Ishikawa (cell line): ENCODE data around the gene HSF2.

Experiments used
- CEBPB ChIP-seq: IDR thresholded peaks from 2 replicates; pipeline ENCODE4 v1.6.1; 2012
- CREB1 ChIP-seq: IDR thresholded peaks from 2 replicates; pipeline ENCODE4 v1.6.1; 2012; ENCODE audit warnings: low read depth
- EGR1 ChIP-seq: IDR thresholded peaks from 2 replicates; pipeline ENCODE4 v1.6.1; 2012
- EP300 ChIP-seq: IDR thresholded peaks from 2 replicates; pipeline ENCODE4 v1.6.1; 2012; ENCODE audit warnings: borderline replicate concordance
- FOXM1 ChIP-seq: IDR thresholded peaks from 2 replicates; pipeline ENCODE4 v1.6.1; 2012; ENCODE audit warnings: low read depth, borderline replicate concordance
- MAX ChIP-seq: IDR thresholded peaks from 2 replicates; pipeline ENCODE4 v1.6.1; 2012
- NFIC ChIP-seq: IDR thresholded peaks from 2 replicates; pipeline ENCODE4 v1.6.1; 2012
- RAD21 ChIP-seq: IDR thresholded peaks from 2 replicates; pipeline ENCODE4 v1.6.1; 2012; ENCODE audit warnings: low read depth
- REST ChIP-seq: IDR thresholded peaks from 2 replicates; pipeline ENCODE4 v1.6.1; 2012; ENCODE audit warnings: low read depth, mild to moderate bottlenecking
- TAF1 ChIP-seq: IDR thresholded peaks from 2 replicates; pipeline ENCODE4 v1.6.1; 2012; ENCODE audit warnings: low read depth, mild to moderate bottlenecking
- TCF12 ChIP-seq: IDR thresholded peaks from 2 replicates; pipeline ENCODE4 v1.6.1; 2012; ENCODE audit warnings: low read depth
- TEAD4 ChIP-seq: IDR thresholded peaks from 2 replicates; pipeline ENCODE4 v1.6.1; 2012
- USF1 ChIP-seq: IDR thresholded peaks from 2 replicates; pipeline ENCODE4 v1.6.1; 2012
- YY1 ChIP-seq: IDR thresholded peaks from 2 replicates; pipeline ENCODE4 v1.6.1; 2012; ENCODE audit warnings: low read depth
- ZBTB7A ChIP-seq: IDR thresholded peaks from 2 replicates; pipeline ENCODE4 v1.6.1; 2012; ENCODE audit warnings: low read depth

HSF2 gene

GRCh38 chr6:122423734-122424133, 24.3 kb downstream of the HSF2 start:
- TF ChIP-seq TAF1 (no peak), CEBPB (no peak), EGR1 (no peak), RAD21 (no peak), ZBTB7A (no peak), CREB1 (no peak), MAX (no peak), EP300 (no peak), REST (no peak), FOXM1 (no peak), YY1 (no peak), USF1 (no peak), TCF12 (no peak), TEAD4 (no peak), NFIC (no peak)

GRCh38 chr6:122426597-122426996, 27.1 kb downstream of the HSF2 start:
- TF ChIP-seq TEAD4 (no peak), RAD21 (no peak), TCF12 (no peak), NFIC (no peak), ZBTB7A (no peak), REST (no peak), YY1 (no peak), CEBPB (no peak), MAX (no peak), EP300 (no peak), TAF1 (no peak), FOXM1 (no peak), USF1 (no peak), EGR1 (no peak), CREB1 (no peak)

- TF ChIP-seq RAD21: no peak
- no peak for TF ChIP-seq YY1
- TF ChIP-seq TAF1: no peak
- TF ChIP-seq USF1: no peak
- no peak for TF ChIP-seq REST
- TF ChIP-seq NFIC: no peak
- TF ChIP-seq MAX: no peak
- TF ChIP-seq ZBTB7A: no peak
- no peak for TF ChIP-seq TCF12
- no peak for TF ChIP-seq EP300
- no peak for TF ChIP-seq CREB1
- TF ChIP-seq TEAD4: no peak
Observed at GRCh38 chr6:122428781-122429180, 29.3 kb downstream of the HSF2 start.

GRCh38 chr6:122429323-122429722, 29.9 kb downstream of the HSF2 start:
- TF ChIP-seq MAX: no peak
- no peak for TF ChIP-seq TEAD4
- TF ChIP-seq FOXM1: no peak
- no peak for TF ChIP-seq ZBTB7A
- TF ChIP-seq REST: no peak
- no peak for TF ChIP-seq YY1
- no peak for TF ChIP-seq EP300
- TF ChIP-seq NFIC: no peak
- TF ChIP-seq EGR1: no peak
- TF ChIP-seq CREB1: no peak
- no peak for TF ChIP-seq CEBPB
- TF ChIP-seq TAF1: no peak
- no peak for TF ChIP-seq TCF12
- TF ChIP-seq USF1: no peak
- TF ChIP-seq RAD21: no peak
